ENCODE results near the gene DLG3.

GRCh38 chrX:70525733-70526132, 81.1 kb downstream of the DLG3 start:
- TF ChIP-seq NR3C1 (IDR thresholded peaks at IDR 0.05), result no peak
- TF ChIP-seq BHLHE40 (IDR thresholded peaks at IDR 0.05; ENCODE audit: low read depth, low read length), result no peak
- TF ChIP-seq KDM1A (IDR thresholded peaks at IDR 0.05; ENCODE audit: low read depth), result no peak
- peak; percentile 81 for TF ChIP-seq MAX (IDR thresholded peaks at IDR 0.05)
- TF ChIP-seq ZC3H11A (IDR thresholded peaks at IDR 0.05), result no peak
- TF ChIP-seq ESRRA (IDR thresholded peaks at IDR 0.05; ENCODE audit: borderline replicate concordance, low read length), result no peak
- no peak for TF ChIP-seq CTCF (IDR thresholded peaks at IDR 0.05)
- TF ChIP-seq EP300 (IDR thresholded peaks at IDR 0.05), result peak in 1 of 2 experiments; percentile 37; a peak in 1 of 5 replicates
